ENCODE measurements around the gene UBA5.

UBA5 gene

GRCh38 chr3:132661101-132661500, 972 bp downstream of the UBA5 start:
- H3K9me2 ChIP-seq (replicated peaks; ENCODE audit: insufficient read depth, low read length): no peaks in the 10 kb centered on the region
- peak overlapping the region; percentile 92 for H2AFZ ChIP-seq (ENCODE audit: low read length)
- H3K27me3 ChIP-seq (replicated peaks; ENCODE audit: insufficient read depth, low read length): no peaks in the 10 kb centered on the region
- TF ChIP-seq EZH2 (optimal IDR thresholded peaks at IDR 0.05; ENCODE audit: low read depth, low read length): no peak
- no peak for TF ChIP-seq EZH2phosphoT487 (IDR thresholded peaks at IDR 0.05; ENCODE audit: low read length)
- TF ChIP-seq CTCF (IDR thresholded peaks at IDR 0.05; ENCODE audit: low read length): no peak
- H4K20me1 ChIP-seq (ENCODE audit: insufficient read depth, low read length): no peaks in the 10 kb centered on the region
- H3F3A ChIP-seq (ENCODE audit: insufficient read depth, low read length): 0 out of 2 replicates have a peak, but pooled peaks cover 2% of the 10 kb centered on the region
- peaks cover 6% of the 10 kb centered on the region; the same call in 1 of the 2 replicates for H3K4me1 ChIP-seq (ENCODE audit: low read length)
- H3K27ac ChIP-seq (ENCODE audit: low read length): no peak overlapping the region
- no peaks in the 10 kb centered on the region for H3K36me3 ChIP-seq (replicated peaks; ENCODE audit: insufficient read depth, low read length)
- peak overlapping the region; percentile 93 for H3K9ac ChIP-seq (ENCODE audit: low read length)
- H3K79me2 ChIP-seq (ENCODE audit: low read length): peaks cover 66% of the 10 kb centered on the region
- H3K4me3 ChIP-seq (ENCODE audit: low read length): peak overlapping the region; percentile 91
- DNase-seq: peak; percentile 30
- peak overlapping the region; percentile 76 for H3K4me2 ChIP-seq (ENCODE audit: low read depth, low read length)
- H3K9me3 ChIP-seq (replicated peaks; ENCODE audit: insufficient read depth, low read length): no peaks in the 10 kb centered on the region

DNA sequence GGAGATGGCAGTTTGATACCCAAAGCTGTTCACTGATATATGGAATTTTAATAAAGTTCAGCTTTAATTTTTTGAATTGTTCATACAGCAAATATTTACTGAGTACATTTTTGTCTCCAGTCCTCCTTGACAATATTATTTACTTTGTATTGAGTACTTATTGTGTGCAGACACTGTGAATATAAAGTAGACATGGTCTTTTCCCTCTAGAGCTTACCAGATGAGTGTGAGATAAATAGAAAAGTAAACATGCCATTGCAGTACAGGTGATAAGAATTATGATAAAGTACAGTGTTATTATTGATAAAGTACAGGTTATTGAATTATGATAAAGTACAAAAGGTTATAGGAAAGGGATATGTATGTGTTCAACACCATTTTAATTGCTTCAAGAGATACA, 2.1 kb downstream of the UBA5 start:
- no peak for DNase-seq
- 0 out of 2 replicates have a peak, but pooled peaks cover 2% of the 10 kb centered on the region for H3F3A ChIP-seq (ENCODE audit: insufficient read depth, low read length)
- peak overlapping the region; percentile 76 for H3K4me2 ChIP-seq (ENCODE audit: low read depth, low read length)
- H3K27ac ChIP-seq (ENCODE audit: low read length): no peak overlapping the region
- no peaks in the 10 kb centered on the region for H3K9me3 ChIP-seq (replicated peaks; ENCODE audit: insufficient read depth, low read length)
- TF ChIP-seq EZH2phosphoT487 (IDR thresholded peaks at IDR 0.05; ENCODE audit: low read length) (no peak), EZH2 (optimal IDR thresholded peaks at IDR 0.05; ENCODE audit: low read depth, low read length) (no peak), CTCF (IDR thresholded peaks at IDR 0.05; ENCODE audit: low read length) (no peak)
- no peak overlapping the region for H3K9ac ChIP-seq (ENCODE audit: low read length)
- H4K20me1 ChIP-seq (ENCODE audit: insufficient read depth, low read length): no peaks in the 10 kb centered on the region
- H2AFZ ChIP-seq (ENCODE audit: low read length): no peak overlapping the region
- peaks cover 75% of the 10 kb centered on the region for H3K79me2 ChIP-seq (ENCODE audit: low read length)
- peaks cover 6% of the 10 kb centered on the region; the same call in 1 of the 2 replicates for H3K4me1 ChIP-seq (ENCODE audit: low read length)
- H3K4me3 ChIP-seq (ENCODE audit: low read length): no peak overlapping the region
- no peaks in the 10 kb centered on the region for H3K27me3 ChIP-seq (replicated peaks; ENCODE audit: insufficient read depth, low read length)
- no peaks in the 10 kb centered on the region for H3K9me2 ChIP-seq (replicated peaks; ENCODE audit: insufficient read depth, low read length)
- 0 out of 2 replicates have a peak, but pooled peaks cover 3% of the 10 kb centered on the region for H3K36me3 ChIP-seq (replicated peaks; ENCODE audit: insufficient read depth, low read length)

GRCh38 chr3:132665230-132665745, 5.2 kb downstream of the UBA5 start:
- Histone ChIP-seq H3K9me2 (replicated peaks; ENCODE audit: insufficient read depth, low read length) (no peaks in the 10 kb centered on the region), H3K4me2 (ENCODE audit: low read depth, low read length) (no peak overlapping the region), H3K4me3 (ENCODE audit: low read length) (no peak overlapping the region), H3K9me3 (replicated peaks; ENCODE audit: insufficient read depth, low read length) (no peaks in the 10 kb centered on the region), H3F3A (ENCODE audit: insufficient read depth, low read length) (no peaks in the 10 kb centered on the region), H3K36me3 (replicated peaks; ENCODE audit: insufficient read depth, low read length) (peaks cover 3% of the 10 kb centered on the region; the same call in 1 of the 2 replicates), H3K27me3 (replicated peaks; ENCODE audit: insufficient read depth, low read length) (no peaks in the 10 kb centered on the region), H3K4me1 (ENCODE audit: low read length) (no peaks in the 10 kb centered on the region), H3K9ac (ENCODE audit: low read length) (no peak overlapping the region), H3K27ac (ENCODE audit: low read length) (no peak overlapping the region), H2AFZ (ENCODE audit: low read length) (no peak overlapping the region), H4K20me1 (ENCODE audit: insufficient read depth, low read length) (no peaks in the 10 kb centered on the region), H3K79me2 (ENCODE audit: low read length) (peaks cover 80% of the 10 kb centered on the region)
- no peak for TF ChIP-seq EZH2 (optimal IDR thresholded peaks at IDR 0.05; ENCODE audit: low read depth, low read length)
- TF ChIP-seq EZH2phosphoT487 (IDR thresholded peaks at IDR 0.05; ENCODE audit: low read length): no peak
- TF ChIP-seq CTCF (IDR thresholded peaks at IDR 0.05; ENCODE audit: low read length): no peak
- no peak for DNase-seq
